Hematopoietic multipotent progenitor cell (in vitro differentiated cells): ENCODE data around the gene EMC1. TPM values are rescaled to one million over a fixed set of nuclear protein-coding genes. Genes with fewer than 3 reads are reported as not detected.
"Not testable (repeated sequence)": the region's sequence is repeated elsewhere in the genome, so short reads cannot be mapped to it uniquely, and the experiment has no call there.

Experiments used
- DNase-seq, 3 donors: peaks; one replicate each; pipeline ENCODE4 v3.0.0-alpha.2; 2011 to 2015; ENCODE audit warnings: low read depth in 2 of 3, low spot score in 2 of 3
- total RNA-seq: library from RNA; depleted of rRNA; stranded (reverse); fragments of >200 nt; gene quantifications from one replicate; pipeline ENCODE4 v1.2.3, GENCODE V29; 2012

Gene EMC1
- total RNA-seq = 57.9 TPM

- peak; percentile 81 to 86 (median 86) for DNase-seq
These were observed at the start of gene EMC1, which contains the start of gene MRTO4 for GRCh38 chr1:19251305-19252196. TSS of gene EMC1 (minus strand) at chr1:19251524. CDS start at chr1:19251509, 15 bp downstream. TSS of gene MRTO4 (plus strand) at chr1:19251805. CDS start at chr1:19251836, 31 bp downstream.

- no peak for DNase-seq
These were observed 48.9 kb upstream of the EMC1 start for GRCh38 chr1:19300211-19300610.

DNA sequence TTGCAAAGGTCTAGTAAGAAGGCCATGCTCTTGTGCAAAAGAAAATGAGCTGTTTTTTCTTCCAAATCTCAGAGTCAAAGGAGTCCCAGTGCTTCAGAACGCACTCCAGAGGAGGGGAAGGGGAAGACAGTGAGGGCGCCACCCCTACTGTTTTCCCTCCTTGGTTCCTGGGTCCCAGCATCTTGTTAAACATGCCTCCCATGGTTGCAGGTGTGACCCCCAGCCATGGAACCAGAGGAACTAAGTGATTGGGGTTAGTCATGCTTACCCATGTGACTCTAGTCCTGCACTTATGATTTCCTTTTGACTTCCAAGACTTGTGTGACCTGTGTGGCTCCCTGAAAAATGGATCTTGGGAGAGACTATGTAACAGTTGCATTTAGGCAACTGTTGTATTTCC, 43.3 kb upstream of the EMC1 start:
- DNase-seq = no peak

GRCh38 chr1:19289244-19289643, 37.9 kb upstream of the EMC1 start:
- no peak for DNase-seq

- DNase-seq = peak in 2 of 3 donors; percentile 58 to 69
These were observed 37.3 kb upstream of the EMC1 start, which contains the start of gene AKR7A3 for GRCh38 chr1:19288324-19289241. TSS of gene AKR7A3 (minus strand) at chr1:19288770. CDS start at chr1:19288709, 61 bp downstream.

DNA sequence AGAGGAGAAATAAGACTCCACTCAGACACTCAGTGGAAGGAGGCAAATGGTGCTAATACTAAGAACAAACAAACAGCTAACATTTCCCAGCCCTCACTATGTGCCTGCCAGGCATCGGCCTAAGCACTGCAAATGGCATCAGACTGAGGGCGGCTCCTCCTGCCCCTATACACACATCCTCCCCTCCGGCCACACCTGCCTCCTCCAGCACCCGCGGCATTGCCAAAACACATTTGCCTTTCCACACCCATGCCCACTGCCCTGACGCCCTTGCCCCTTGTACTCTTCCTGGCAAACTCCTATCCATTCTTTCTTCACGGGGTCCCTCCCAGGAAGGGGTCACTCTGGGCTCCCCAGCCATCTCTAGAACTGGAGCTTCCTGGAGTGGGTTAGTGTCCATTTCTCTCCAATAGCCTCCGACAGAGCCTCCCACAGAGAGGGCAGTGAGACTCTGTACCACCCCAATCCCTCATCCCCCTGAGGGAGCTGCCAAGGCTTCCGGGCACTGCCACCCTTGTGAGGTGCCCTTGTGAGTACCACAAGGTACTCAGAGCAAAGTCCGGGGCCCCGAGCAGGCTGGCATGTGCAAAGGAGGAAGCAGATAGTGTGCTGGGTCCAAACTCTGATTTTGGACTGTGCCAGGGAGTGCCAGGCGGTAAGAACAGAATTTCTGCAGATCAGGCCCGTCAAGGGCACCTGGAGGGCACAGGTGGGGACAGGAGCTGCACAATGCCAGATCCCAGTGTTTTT, 36.3 kb upstream of the EMC1 start:
- DNase-seq = no peak

DNA sequence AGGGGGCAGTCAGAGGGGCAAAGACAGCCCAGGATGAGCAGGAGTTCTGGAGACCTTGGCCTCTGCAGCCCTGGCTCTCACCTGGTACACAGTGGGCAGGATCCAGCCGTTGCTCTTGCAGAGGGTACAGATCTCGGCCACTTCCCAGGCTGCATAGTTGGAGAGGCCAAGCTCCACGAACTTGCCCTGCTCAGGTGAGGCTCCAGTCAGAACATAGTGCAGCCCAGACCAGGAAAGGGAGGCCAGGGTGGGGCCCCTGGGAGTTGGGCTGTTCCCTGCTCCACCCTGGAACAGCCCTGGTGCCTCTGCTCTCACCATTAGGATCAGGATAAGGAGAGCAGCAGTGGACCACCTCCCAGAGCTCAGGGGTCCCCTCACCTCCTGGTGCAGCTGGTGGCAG, 34.5 kb upstream of the EMC1 start:
- not testable (repeated sequence) for DNase-seq

GRCh38 chr1:19285366-19285765, 34.0 kb upstream of the EMC1 start:
- not testable (repeated sequence) for DNase-seq

- DNase-seq = no peak
These were observed 33.6 kb upstream of the EMC1 start for GRCh38 chr1:19284881-19285280.

GRCh38 chr1:19283891-19284290, 32.6 kb upstream of the EMC1 start:
- no peak for DNase-seq

DNA sequence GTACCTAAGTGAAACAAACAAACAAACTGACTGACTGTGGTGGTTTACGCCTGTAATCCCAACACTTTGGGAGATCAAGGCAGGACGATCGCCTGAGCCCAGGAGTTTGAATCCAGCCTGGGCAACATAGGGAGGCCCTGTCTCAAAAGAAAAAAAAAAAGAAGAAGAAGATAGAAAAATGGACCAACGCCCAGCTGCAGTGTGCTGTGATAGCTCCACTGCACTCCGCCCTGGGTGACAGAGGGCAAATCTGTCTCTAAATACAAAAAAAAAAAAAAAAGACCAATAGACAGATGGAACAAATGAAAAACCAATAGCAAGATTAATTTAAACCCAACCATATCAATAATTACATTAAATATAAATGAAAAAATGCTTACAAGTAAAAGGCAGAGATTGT, 23.3 kb upstream of the EMC1 start:
- DNase-seq = no peak

GRCh38 chr1:19273844-19274531, 22.7 kb upstream of the EMC1 start:
- DNase-seq = peak in 1 of 3 donors; percentile 4

DNA sequence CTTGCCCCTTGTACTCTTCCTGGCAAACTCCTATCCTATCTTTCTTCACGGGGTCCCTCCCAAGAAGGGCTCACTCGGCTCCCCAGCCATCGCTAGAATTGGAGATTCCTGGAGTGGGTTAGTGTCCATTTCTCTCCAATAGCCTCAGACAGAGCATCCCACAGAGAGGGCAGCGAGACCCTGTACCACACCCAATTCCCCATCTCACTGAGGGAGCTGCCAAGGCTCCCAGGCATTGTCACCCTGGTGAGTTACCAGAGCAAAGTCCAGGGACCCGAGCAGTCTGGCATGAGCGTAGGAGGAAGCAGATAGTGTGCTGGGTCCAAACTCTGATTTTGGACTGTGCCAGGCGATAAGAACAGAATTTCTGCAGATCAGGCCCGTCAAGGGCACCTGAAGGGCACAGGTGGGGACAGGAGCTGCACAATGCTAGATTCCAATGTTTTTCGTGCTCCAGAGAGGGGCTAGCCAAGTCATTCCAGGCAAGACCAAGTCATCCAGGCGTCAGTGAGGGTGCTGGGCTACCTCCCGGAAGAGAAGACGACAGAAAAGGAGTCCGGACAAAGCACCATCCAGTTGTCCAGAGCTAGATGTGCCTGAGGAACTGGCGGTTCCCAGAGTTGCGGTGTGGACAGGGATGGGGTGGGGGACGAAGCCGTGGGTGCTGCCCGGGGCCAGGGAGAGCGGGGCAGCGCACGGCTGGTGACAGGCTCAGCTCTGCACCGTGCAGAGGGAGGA, 22.0 kb upstream of the EMC1 start:
- no peak for DNase-seq

GRCh38 chr1:19272064-19272463, 20.7 kb upstream of the EMC1 start:
- no peak for DNase-seq

DNA sequence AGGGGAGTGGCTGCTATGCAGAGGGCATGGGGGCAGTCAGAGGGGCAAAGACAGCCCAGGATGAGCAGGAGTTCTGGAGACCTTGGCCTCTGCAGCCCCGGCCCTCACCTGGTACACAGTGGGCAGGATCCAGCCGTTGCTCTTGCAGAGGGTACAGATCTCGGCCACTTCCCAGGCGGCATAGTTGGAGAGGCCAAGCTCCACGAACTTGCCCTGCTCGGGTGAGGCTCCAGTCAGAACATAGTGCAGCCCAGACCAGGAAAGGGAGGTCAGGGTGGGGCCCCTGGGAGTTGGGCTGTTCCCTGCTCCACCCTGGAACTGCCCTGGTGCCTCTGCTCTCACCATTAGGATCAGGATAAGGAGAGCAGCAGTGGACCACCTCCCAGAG, 19.0 kb upstream of the EMC1 start:
- not testable (repeated sequence) for DNase-seq

DNA sequence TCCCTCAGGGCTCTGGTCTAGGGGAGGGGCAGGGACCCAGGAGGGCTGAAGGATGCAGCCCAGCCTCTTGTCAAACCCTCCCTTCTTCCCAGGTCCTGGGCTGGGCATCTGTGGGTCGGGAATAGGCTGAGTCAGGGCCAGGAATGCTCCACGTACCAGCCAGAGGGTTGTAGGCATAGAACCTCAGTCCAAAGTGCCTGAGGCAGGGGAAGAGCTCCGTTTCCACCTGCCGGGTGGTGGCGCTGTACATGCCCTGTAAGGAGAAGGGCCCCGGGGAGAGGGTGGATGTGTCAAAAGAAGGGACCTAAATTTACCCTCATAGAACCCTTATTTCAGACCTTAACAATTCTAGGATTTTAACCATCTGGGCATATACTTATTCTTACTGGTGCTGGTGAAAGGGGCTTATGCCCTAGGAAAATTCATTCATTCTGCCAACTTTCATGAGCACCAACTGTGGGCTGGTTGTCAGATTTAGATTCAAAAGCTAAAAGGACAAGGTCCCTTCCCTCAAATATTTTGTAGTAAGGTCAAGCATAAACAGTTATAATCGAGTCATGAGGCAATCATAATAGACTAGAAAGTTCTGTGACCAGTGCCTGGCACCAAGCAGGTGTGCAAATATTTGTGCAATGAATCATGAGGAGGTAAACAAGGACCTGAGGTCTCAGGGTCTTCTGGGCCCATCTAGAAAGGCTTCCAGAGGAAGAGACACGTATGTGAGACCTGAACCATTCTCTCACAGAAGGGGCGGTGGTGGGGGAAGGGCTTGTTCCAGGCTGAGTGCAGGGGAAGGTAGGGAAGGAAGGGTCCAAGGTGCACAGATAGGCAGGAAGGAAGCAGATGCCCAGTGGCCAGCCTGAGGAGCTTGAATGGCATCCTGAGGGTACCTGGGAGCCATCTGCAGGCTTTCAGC, 18.4 kb upstream of the EMC1 start:
- DNase-seq = not testable (repeated sequence)

DNA sequence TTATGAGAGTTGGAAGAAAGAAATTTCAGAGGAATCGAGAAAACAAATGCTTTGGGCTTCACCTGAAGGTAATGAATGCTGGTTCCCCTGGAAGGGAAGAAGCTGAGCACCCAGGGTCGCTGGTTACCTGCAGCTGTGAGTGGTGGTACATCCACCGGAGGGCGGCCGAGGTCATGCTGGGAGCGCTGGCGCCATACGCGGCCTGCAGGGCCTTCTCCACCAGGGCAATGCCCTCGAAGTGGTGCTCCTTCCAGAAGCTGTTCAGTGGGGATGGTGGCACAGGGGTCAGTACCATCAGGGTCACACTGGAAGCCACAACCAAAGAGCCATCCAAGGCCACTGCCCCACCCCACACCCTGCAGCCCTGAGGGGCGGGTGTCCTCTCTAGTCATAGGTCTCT, 17.1 kb upstream of the EMC1 start:
- DNase-seq = no peak

GRCh38 chr1:19262744-19263143, 11.4 kb upstream of the EMC1 start:
- DNase-seq = no peak
